GM10266 (cell line): ENCODE measurements around the gene PHTF2.

Source experiments
- DNase-seq: peaks from one replicate; pipeline ENCODE4 v3.0.0; 2012; ENCODE audit errors: extremely low spot score
- CTCF ChIP-seq: IDR thresholded peaks from 2 replicates; pipeline ENCODE4 v1.5.1; 2012; ENCODE audit warnings: mild to moderate bottlenecking, low read depth; ENCODE audit not compliant: control insufficient read depth, insufficient read depth; ENCODE audit errors: missing control alignments

The PHTF2 gene

GRCh38 chr7:78002021-78002420, 203.4 kb downstream of the PHTF2 start:
- no peak for DNase-seq
- TF ChIP-seq CTCF: no peak

- no peak for TF ChIP-seq CTCF
Observed at GRCh38 chr7:78002715-78003114, 204.1 kb downstream of the PHTF2 start.

GRCh38 chr7:78006063-78006755, 207.6 kb downstream of the PHTF2 start:
- no peak for TF ChIP-seq CTCF
- DNase-seq: no peak

More at GRCh38 chr7:78002715-78003114, 204.1 kb downstream of the PHTF2 start:
- no peak for DNase-seq
